Measurements from ENCODE around the gene NEURL1B.

GRCh38 chr5:172610643-172611042 lies 30.4 kb upstream of the NEURL1B start:
- TF ChIP-seq CTCF (IDR thresholded peaks at IDR 0.05) (no peak), TAF1 (IDR thresholded peaks at IDR 0.05; ENCODE audit: borderline replicate concordance, low read depth, low read length) (no peak), ELF1 (IDR thresholded peaks at IDR 0.05) (no peak)
